ENCODE measurements around the gene ATP2A2.

ATP2A2 gene

GRCh38 chr12:110289044-110289710, 8.1 kb downstream of the ATP2A2 start:
- no peak overlapping the region for H3K4me3 ChIP-seq (ENCODE audit: low read depth, low read length)

- H3K4me3 ChIP-seq (ENCODE audit: low read depth, low read length), result no peak overlapping the region
Measured at GRCh38 chr12:110289711-110290078, 8.6 kb downstream of the ATP2A2 start.

GRCh38 chr12:110301065-110301806, 20.2 kb downstream of the ATP2A2 start:
- H3K4me3 ChIP-seq (ENCODE audit: low read depth, low read length), result no peak overlapping the region

- H3K4me3 ChIP-seq (ENCODE audit: low read depth, low read length), result no peak overlapping the region
Measured at GRCh38 chr12:110304061-110304551, 23.1 kb downstream of the ATP2A2 start.

- no peak overlapping the region for H3K4me3 ChIP-seq (ENCODE audit: low read depth, low read length)
Measured at GRCh38 chr12:110307372-110307771, 26.3 kb downstream of the ATP2A2 start.

DNA sequence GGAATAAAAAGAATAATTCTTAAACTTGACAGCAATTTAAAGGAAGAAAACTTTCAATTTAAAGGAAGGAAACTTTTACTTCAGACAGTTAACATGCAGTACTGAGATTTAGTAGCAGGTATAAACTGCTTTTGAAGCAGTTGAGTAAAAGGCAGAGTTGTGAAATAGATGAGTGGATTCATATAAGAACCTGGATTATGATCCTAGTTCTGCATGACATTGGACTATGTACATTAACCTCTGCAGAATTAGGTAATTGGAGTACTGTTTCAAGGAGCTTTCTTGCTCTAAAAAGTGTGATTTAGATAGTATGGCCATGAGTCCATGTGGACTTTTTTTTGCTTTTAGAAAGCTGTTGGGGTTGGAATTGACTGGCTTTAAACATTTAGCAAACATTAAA, 29.7 kb downstream of the ATP2A2 start:
- H3K4me3 ChIP-seq (ENCODE audit: low read depth, low read length), result no peak overlapping the region

DNA sequence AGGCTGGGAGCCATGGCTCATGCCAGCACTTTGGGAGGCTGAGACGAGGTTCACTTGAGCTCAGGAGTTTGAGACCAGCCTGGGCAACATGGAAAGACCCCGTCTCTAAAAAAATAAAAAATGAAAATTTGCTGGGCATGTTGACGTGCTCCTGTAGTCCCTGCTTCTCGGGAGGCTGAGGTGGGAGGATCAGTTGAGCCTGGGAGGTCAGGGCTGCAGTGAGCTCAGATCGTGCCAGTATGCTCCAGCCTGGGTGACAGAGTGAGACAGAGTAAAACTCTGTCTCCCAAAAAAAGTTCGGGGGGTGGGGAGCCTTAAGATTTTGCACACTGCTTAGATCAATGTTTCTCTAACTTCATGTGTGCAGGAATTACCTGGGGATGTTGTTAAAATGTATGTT, 30.9 kb downstream of the ATP2A2 start:
- H3K4me3 ChIP-seq (ENCODE audit: low read depth, low read length), result no peak overlapping the region

DNA sequence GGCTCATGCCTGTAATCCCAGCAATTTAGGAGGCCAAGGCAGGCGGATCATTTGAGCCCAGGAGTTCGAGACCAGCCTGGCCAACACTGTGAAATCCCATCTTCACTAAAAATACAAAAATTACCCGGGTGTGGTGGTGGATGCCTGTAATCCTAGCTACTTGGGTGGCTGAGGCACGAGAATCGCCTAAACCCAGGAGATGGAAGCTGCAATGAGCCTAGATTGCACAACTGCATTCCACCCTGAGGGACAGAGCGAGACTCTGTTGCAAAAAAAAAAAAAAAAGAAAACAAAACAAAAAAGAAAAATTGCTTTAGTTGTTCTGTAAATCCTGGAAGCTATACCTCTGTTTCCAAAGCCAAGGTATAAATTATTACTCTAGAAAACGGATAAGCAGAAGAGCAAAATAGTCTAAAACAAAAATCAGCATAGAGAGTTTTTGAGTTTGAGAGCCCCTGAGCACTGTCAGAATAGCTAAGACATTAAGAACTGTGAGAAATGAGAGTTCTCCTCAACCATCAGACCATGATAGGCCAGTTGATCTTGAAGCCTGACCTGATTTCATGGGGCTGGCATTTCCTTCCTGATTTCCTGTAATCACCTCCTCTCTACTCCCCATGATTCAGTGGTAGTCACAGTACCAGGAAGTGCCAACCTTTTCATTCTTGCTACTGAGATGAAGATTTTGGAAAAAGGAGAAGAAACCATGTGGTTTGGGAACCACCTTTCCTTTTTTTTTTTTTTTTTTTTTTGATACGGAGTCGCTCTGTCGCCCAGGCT, 31.7 kb downstream of the ATP2A2 start:
- no peak overlapping the region for H3K4me3 ChIP-seq (ENCODE audit: low read depth, low read length)

DNA sequence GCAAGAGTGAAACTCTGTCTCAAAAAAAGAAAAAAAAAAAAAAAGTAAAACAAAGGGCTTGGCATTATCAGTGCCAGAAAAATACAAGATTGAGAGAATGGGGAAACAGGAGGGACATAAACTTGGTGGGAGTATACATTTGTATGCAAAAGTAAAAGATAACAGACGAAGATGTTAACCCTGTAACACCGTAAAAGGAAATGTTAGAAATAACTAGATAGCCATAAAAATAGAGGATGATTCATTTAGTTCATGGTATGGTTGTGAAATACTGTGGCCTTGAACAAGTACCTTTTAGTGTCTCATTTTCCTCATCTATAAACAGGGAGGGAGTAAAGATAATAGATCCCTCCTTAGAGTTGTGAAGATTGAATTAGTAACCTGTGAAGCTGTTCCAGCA, 33.3 kb downstream of the ATP2A2 start:
- no peak overlapping the region for H3K4me3 ChIP-seq (ENCODE audit: low read depth, low read length)

DNA sequence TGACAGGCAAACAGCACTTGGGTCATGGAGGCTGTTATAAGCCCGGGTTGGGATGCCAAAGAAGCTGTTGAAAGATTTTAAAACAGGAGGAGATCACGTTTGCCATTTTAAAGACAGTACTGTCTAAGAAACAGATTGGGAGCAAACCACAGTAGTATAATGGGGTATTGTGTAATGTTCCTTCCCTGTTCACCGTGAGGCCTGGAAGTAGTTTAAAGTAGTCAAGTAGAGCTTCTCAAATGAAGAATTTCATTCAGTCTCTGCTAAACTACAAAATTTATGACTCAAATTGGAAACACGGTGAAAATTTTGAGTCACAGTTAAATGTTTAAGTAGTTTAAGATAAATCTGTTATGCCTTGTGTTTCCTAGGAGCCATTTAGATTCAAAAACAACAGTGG, 35.8 kb downstream of the ATP2A2 start:
- no peak overlapping the region for H3K4me3 ChIP-seq (ENCODE audit: low read depth, low read length)

DNA sequence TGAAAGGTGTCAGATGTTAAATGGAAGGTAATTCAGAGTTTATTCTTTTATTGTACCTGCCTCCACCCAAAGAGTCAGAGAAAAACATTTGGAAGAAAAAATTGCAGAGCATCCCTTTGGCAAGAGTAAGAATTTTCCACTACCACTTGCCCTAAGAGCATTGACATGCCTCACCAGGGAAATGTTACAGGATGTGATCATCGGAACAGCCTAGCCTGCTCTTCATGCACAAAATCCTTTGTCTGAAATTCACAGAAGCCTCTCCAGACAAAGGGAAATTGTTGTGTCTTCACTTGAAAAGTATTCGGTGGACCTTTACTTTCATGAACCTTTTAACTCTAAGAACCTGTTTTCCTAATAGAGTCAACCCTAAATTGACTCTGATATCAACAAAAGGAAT, 36.9 kb downstream of the ATP2A2 start:
- H3K4me3 ChIP-seq (ENCODE audit: low read depth, low read length), result no peak overlapping the region

GRCh38 chr12:110320550-110320949, 39.5 kb downstream of the ATP2A2 start:
- H3K4me3 ChIP-seq (ENCODE audit: low read depth, low read length), result no peak overlapping the region

- H3K4me3 ChIP-seq (ENCODE audit: low read depth, low read length), result no peak overlapping the region
Measured at GRCh38 chr12:110329710-110330109, 48.7 kb downstream of the ATP2A2 start.

- no peak overlapping the region for H3K4me3 ChIP-seq (ENCODE audit: low read depth, low read length)
Measured at GRCh38 chr12:110330124-110330523, 49.1 kb downstream of the ATP2A2 start.

- no peak overlapping the region for H3K4me3 ChIP-seq (ENCODE audit: low read depth, low read length)
Measured at GRCh38 chr12:110330544-110330943, 49.5 kb downstream of the ATP2A2 start.

DNA sequence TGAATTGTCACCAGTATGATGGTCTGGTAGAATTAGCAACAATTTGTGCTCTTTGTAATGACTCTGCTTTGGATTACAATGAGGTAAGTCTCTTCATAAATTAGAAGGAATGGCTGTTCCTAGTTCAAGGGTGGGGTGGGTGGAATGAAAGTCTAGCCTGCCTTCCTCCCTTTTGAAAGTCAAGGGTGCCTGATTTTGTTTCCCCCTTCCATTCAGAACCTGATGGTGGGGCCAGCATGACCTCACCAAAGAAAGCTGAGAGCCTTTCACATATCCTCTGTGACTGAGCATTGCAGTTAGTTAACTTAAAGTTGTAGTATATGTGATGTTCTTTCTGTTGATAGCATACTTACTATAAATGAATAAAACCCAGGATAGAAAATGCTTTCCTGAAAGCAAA, 52.2 kb downstream of the ATP2A2 start:
- H3K4me3 ChIP-seq (ENCODE audit: low read depth, low read length), result no peak overlapping the region

GRCh38 chr12:110335481-110336045, 54.5 kb downstream of the ATP2A2 start:
- H3K4me3 ChIP-seq (ENCODE audit: low read depth, low read length), result no peak overlapping the region

GRCh38 chr12:110337912-110338710, 57.1 kb downstream of the ATP2A2 start:
- H3K4me3 ChIP-seq (ENCODE audit: low read depth, low read length), result no peak overlapping the region

DNA sequence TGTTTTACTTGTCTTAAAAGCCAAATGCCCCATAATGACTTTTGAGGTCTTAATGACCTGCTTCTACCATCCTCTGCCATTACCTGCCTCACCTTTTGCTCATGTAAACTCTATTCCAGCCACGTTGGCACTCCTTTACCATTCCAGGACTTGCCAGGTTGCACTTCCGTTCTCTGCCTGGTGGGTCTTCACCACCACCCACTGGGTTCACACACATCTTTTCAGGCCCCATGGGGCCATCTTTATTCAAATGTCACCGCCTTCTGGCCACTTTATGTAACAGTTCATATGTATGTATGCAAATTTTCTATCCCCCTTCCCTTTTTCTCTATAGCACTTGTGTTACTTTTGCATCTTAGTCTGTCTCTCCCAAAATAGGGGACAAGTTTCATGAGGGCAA, 57.7 kb downstream of the ATP2A2 start:
- H3K4me3 ChIP-seq (ENCODE audit: low read depth, low read length), result no peak overlapping the region

GRCh38 chr12:110339184-110339952, 58.3 kb downstream of the ATP2A2 start:
- H3K4me3 ChIP-seq (ENCODE audit: low read depth, low read length), result no peak overlapping the region

All from iPS-11a (cell line).